K562 (cell line): Measurements from ENCODE around the gene KIF14. TPM values are rescaled to one million over a fixed set of nuclear protein-coding genes. Genes with fewer than 3 reads are reported as not detected.
A peak's percentile ranks its signal among the peaks of the same experiment; 100 is the strongest.

Source experiments
- EGR1 ChIP-seq: fragments of 450-650 bp; conservative IDR thresholded peaks from 2 replicates; pipeline ENCODE4 v1.6.1; 2017; ENCODE audit warnings: mild to moderate bottlenecking
- FOXA3 ChIP-seq, 2 experiments: fragments of 450-650 bp in 1 of 2; sonication (generic) in 1 of 2; formaldehyde crosslinking; IDR thresholded peaks in 1 of 2; conservative IDR thresholded peaks in 1 of 2; 2 replicates each; pipeline versions ENCODE4 v1.4.0 to v1.8.0; 2020 to 2022; ENCODE audit warnings: mild to moderate bottlenecking in 2 of 2, missing genetic modification reagents in 1 of 2
- HDAC2 ChIP-seq: fragments of 450-650 bp; IDR thresholded peaks from 2 replicates; pipeline ENCODE4 v1.6.1; 2016; ENCODE audit warnings: mild to moderate bottlenecking
- LCOR ChIP-seq: sonication (generic); formaldehyde crosslinking; IDR thresholded peaks from 2 replicates; pipeline ENCODE4 v1.8.0; 2022; ENCODE audit warnings: mild to moderate bottlenecking, missing genetic modification reagents
- MLLT1 ChIP-seq, 2 experiments: fragments of 450-650 bp; IDR thresholded peaks; 2 replicates each; pipeline ENCODE4 v1.6.1; 2016
- NRF1 ChIP-seq, 2 experiments: fragments of 450-650 bp; IDR thresholded peaks in 1 of 2; conservative IDR thresholded peaks in 1 of 2; 2 replicates each; pipeline ENCODE4 v1.6.1; 2014; ENCODE audit warnings: mild to moderate bottlenecking in 2 of 2
- RB1 ChIP-seq: fragments of 450-650 bp; IDR thresholded peaks from 2 replicates; pipeline ENCODE4 v1.6.1; 2017; ENCODE audit warnings: low read depth, mild to moderate bottlenecking
- RNF2 ChIP-seq: sonication (generic); IDR thresholded peaks from 2 replicates; pipeline ENCODE4 v1.6.1; 2016
- TFAP4 ChIP-seq: sonication (generic); formaldehyde crosslinking; IDR thresholded peaks from 2 replicates; pipeline ENCODE4 v1.8.0; 2022; ENCODE audit warnings: missing genetic modification reagents, mild to moderate bottlenecking, moderate library complexity, borderline replicate concordance
- VEZF1 ChIP-seq: fragments of 200-800 bp; sonication (Bioruptor generic); IDR thresholded peaks from 2 replicates; pipeline ENCODE4 v1.6.1; 2017; ENCODE audit warnings: missing genetic modification characterization, missing compliant biosample characterization
- ZBTB2 ChIP-seq: fragments of 450-650 bp; IDR thresholded peaks from 2 replicates; pipeline ENCODE4 v1.6.1; 2016; ENCODE audit warnings: antibody characterized with exemption
- ZFX ChIP-seq: sonication (generic); formaldehyde crosslinking; IDR thresholded peaks from 2 replicates; pipeline ENCODE4 v1.8.0; 2022; ENCODE audit warnings: mild to moderate bottlenecking, missing genetic modification reagents, moderate library complexity
- polyA plus RNA-seq, 8 experiments: library from polyadenylated mRNA; depleted of rRNA in 4 of 8; stranded (reverse) in 5 of 8; unstranded in 3 of 8; fragments of >200 nt; fragmentation: Nextera tagmentation in 2 of 8; fragmentation: Illumina TruSeq in 1 of 8; extraction: Ambion mirVana in 2 of 8; extraction: Trizol in 1 of 8; gene quantifications; 2 replicates each; pipeline versions ENCODE4 v1.2.1 to v1.2.3, GENCODE V29; 2011 to 2014; ENCODE audit warnings: inconsistent platforms in 1 of 8, missing spikeins in 1 of 8
- total RNA-seq, 7 experiments: library from RNA; depleted of rRNA in 6 of 7; stranded (reverse); fragments of >200 nt in 6 of 7; fragmentation: Illumina TruSeq in 2 of 7; extraction: Trizol in 2 of 7; gene quantifications; 2 replicates each; pipeline versions ENCODE4 v1.2.1 to v1.2.3, GENCODE V29; 2011 to 2021; ENCODE audit warnings: low replicate concordance in 1 of 7

The KIF14 gene
- total and polyA plus RNA-seq, 9 of the 15 experiments (the other 6 are each of a cell fraction or from before 2014, with no cell fraction given) = 11.5 to 47.4 (median 29.0) TPM

GRCh38 chr1:200620273-200621131 lies at the start of gene KIF14 (continued):
- TF ChIP-seq RB1 (peak; percentile 71; the same call in 1 of the 2 replicates), NRF1 (conservative IDR thresholded peaks at IDR 0.05 in 1 of 2, IDR thresholded peaks at IDR 0.05 in 1 of 2) (peak; percentile 47 to 52), EGR1 (peak; percentile 23), VEZF1 (CRISPR knock-in tag) (peak; percentile 88), LCOR (CRISPR knock-in tag) (peak; percentile 90; the same call in 1 of the 2 replicates), HDAC2 (peak; percentile 68; the same call in 1 of the 2 replicates), RNF2 (no peak), ZFX (CRISPR knock-in tag) (peak; percentile 99), TFAP4 (CRISPR knock-in tag) (peak; percentile 83), FOXA3 (CRISPR knock-in tag; conservative IDR thresholded peaks at IDR 0.05 in 1 of 2, IDR thresholded peaks at IDR 0.05 in 1 of 2) (peak in 1 of 2 experiments; percentile 41; a peak in 1 of 4 replicates), ZBTB2 (no peak; the same call in 1 of the 2 replicates), MLLT1 (IDR thresholded peaks at IDR 0.05) (0 out of 4 replicates have a peak, but pooled peaks of 1 of the 2 experiments have one; percentile 62)
